OCI-M1 (cell line): ENCODE data around the gene PPP1R3E.
"Not testable (repeated sequence)": the region's sequence is repeated elsewhere in the genome, so short reads cannot be mapped to it uniquely, and the experiment has no call there.

ENCODE experiments used
- DNase-seq: peaks from one replicate; lab custom pipeline; 2025; lab: John Stamatoyannopoulos, UW

The PPP1R3E gene

GRCh38 chr14:23297611-23298277, 4.9 kb downstream of the PPP1R3E start:
- no peak for DNase-seq

GRCh38 chr14:23297096-23297495, 5.6 kb downstream of the PPP1R3E start:
- DNase-seq = no peak

GRCh38 chr14:23296012-23296777, 6.5 kb downstream of the PPP1R3E start:
- no peak for DNase-seq

- peak; percentile 79 for DNase-seq
These were observed 7.7 kb downstream of the PPP1R3E start for GRCh38 chr14:23294734-23295561.

- DNase-seq = no peak
These were observed 15.7 kb downstream of the PPP1R3E start for GRCh38 chr14:23286902-23287479.

GRCh38 chr14:23286020-23286901, 16.4 kb downstream of the PPP1R3E start, which contains the start of gene HOMEZ:
HOMEZ (minus strand) TSS chr14:23286132; CDS start chr14:23285952, 180 bp downstream.
- peak; percentile 97 for DNase-seq

- peak; percentile 58 for DNase-seq
These were observed 17.1 kb downstream of the PPP1R3E start for GRCh38 chr14:23285530-23286019.

GRCh38 chr14:23284654-23285529, 17.8 kb downstream of the PPP1R3E start:
- peak; percentile 52 for DNase-seq

- DNase-seq = no peak
These were observed 21.4 kb downstream of the PPP1R3E start for GRCh38 chr14:23281247-23281646.

GRCh38 chr14:23277928-23278327, 24.7 kb downstream of the PPP1R3E start:
- DNase-seq = peak; percentile 17

- DNase-seq = no peak
These were observed 25.5 kb downstream of the PPP1R3E start for GRCh38 chr14:23277189-23277588.

GRCh38 chr14:23275412-23275811, 27.2 kb downstream of the PPP1R3E start:
- DNase-seq = no peak

GRCh38 chr14:23269193-23269592, 33.5 kb downstream of the PPP1R3E start:
- no peak for DNase-seq

- not testable (repeated sequence) for DNase-seq
These were observed 41.8 kb downstream of the PPP1R3E start for GRCh38 chr14:23260849-23261248.

- DNase-seq = no peak
These were observed 43.2 kb downstream of the PPP1R3E start for GRCh38 chr14:23259426-23259825.

GRCh38 chr14:23258256-23258655, 44.4 kb downstream of the PPP1R3E start:
- DNase-seq = no peak

GRCh38 chr14:23252420-23253333, 50.0 kb downstream of the PPP1R3E start:
- DNase-seq = no peak

- DNase-seq = no peak
These were observed 50.7 kb downstream of the PPP1R3E start for GRCh38 chr14:23252006-23252405.

GRCh38 chr14:23249824-23250223, 52.8 kb downstream of the PPP1R3E start:
- no peak for DNase-seq
